Astrocyte of the spinal cord (primary cell): Measurements from ENCODE around the gene HID1.

ENCODE experiments used
- DNase-seq: peaks from one replicate; pipeline ENCODE4 v3.0.0; 2011; ENCODE audit warnings: low read depth, low spot score
- H3K4me3 ChIP-seq: 2 replicates; pipeline ENCODE4 v1.5.1; 2011; ENCODE audit warnings: low read depth, mild to moderate bottlenecking, low read length, moderate library complexity
- CTCF ChIP-seq: IDR thresholded peaks from 2 replicates; pipeline ENCODE4 v1.5.1; 2012; ENCODE audit warnings: low read depth, mild to moderate bottlenecking, low read length, inconsistent platforms
- in situ Hi-C: cut with HindIII; loops from 2 replicates; pipeline ENCODE4 v1.10.0; 2017; ENCODE audit warnings: low sequenced_read_pairs

Gene HID1

GRCh38 chr17:74951680-74952421, 20.7 kb downstream of the HID1 start:
- no peak overlapping the region for H3K4me3 ChIP-seq
- no peak for DNase-seq
- no peak for TF ChIP-seq CTCF
- in situ Hi-C loops: no loop called here

GRCh38 chr17:74951065-74951464, 21.5 kb downstream of the HID1 start:
- no peak for DNase-seq
- no peak for TF ChIP-seq CTCF
- in situ Hi-C loops: no loop called here
- no peak overlapping the region for H3K4me3 ChIP-seq

GRCh38 chr17:74950207-74950606, 22.4 kb downstream of the HID1 start:
- no peak for TF ChIP-seq CTCF
- no peak overlapping the region for H3K4me3 ChIP-seq
- no peak for DNase-seq
- in situ Hi-C loops: no loop called here

- no peak for DNase-seq
- H3K4me3 ChIP-seq: no peak overlapping the region
- TF ChIP-seq CTCF: no peak
- in situ Hi-C loops: no loop called here
Observed at GRCh38 chr17:74949455-74950115, 23.0 kb downstream of the HID1 start.

GRCh38 chr17:74947041-74947754, 25.4 kb downstream of the HID1 start:
- in situ Hi-C loops: no loop called here
- no peak for DNase-seq
- no peak for TF ChIP-seq CTCF
- no peak overlapping the region for H3K4me3 ChIP-seq

GRCh38 chr17:74946641-74947040, 25.9 kb downstream of the HID1 start:
- no peak overlapping the region for H3K4me3 ChIP-seq
- no peak for TF ChIP-seq CTCF
- in situ Hi-C loops: no loop called here
- DNase-seq: no peak
